B cell (primary cell): ENCODE data around the gene ANK3. TPM values are rescaled to one million over a fixed set of nuclear protein-coding genes. Genes with fewer than 3 reads are reported as not detected.

ENCODE experiments used
- ATAC-seq: fragments of 200-7000 bp; cut with Tn5 transposase; one replicate; pipeline ENCODE4 v1.10.0; 2021; ENCODE audit warnings: low read depth, mild to moderate bottlenecking, moderate number of reproducible peaks, moderate library complexity
- CTCF ChIA-PET: fragments of 350-600 bp; sonication (Branson Sonifier 250); formaldehyde crosslinking; loops from one replicate; lab custom pipeline; 2021; ENCODE audit warnings: antibody characterized with exemption, inconsistent platforms; lab: Charles Lee
- POLR2A ChIA-PET: fragments of 350-600 bp; sonication (Branson Sonifier 250); formaldehyde crosslinking; loops from one replicate; lab custom pipeline; 2021; ENCODE audit warnings: antibody characterized with exemption; lab: Charles Lee
- DNase-seq: peaks from one replicate; pipeline ENCODE4 v3.0.0; 2013
- H2AFZ ChIP-seq: 2 replicates; pipeline ENCODE4 v1.6.1; 2012; ENCODE audit warnings: mild to moderate bottlenecking, low read depth, low read length; ENCODE audit not compliant: insufficient read depth, poor library complexity, severe bottlenecking
- H3K27ac ChIP-seq, 2 donors: 1 replicate in 1 of 2; 2 replicates in 1 of 2; pipeline ENCODE4 v1.5.1; 2012 to 2013; ENCODE audit warnings: low read length in 2 of 2, mild to moderate bottlenecking in 2 of 2, moderate library complexity in 1 of 2
- H3K27me3 ChIP-seq, 4 experiments: fragments of 200-600 bp in 1 of 4; sonication (generic) in 1 of 4; replicated peaks in 1 of 4; 1 replicate in 2 of 4; 2 replicates in 2 of 4; pipeline versions ENCODE4 v1.6.1 to v1.7.0; 2013 to 2016; ENCODE audit warnings: low read length in 3 of 4, mild to moderate bottlenecking in 2 of 4, mixed read lengths in 1 of 4, moderate library complexity in 1 of 4; ENCODE audit not compliant: insufficient read depth in 4 of 4, control insufficient read depth in 3 of 4; ENCODE audit errors: control extremely low read depth in 1 of 4
- H3K36me3 ChIP-seq, 2 experiments: replicated peaks in 1 of 2; 1 replicate in 1 of 2; 2 replicates in 1 of 2; pipeline versions ENCODE4 v1.6.1 to v1.7.1; 2013; ENCODE audit warnings: low read length in 1 of 2; ENCODE audit not compliant: insufficient read depth in 2 of 2, control insufficient read depth in 1 of 2; ENCODE audit errors: control extremely low read depth in 1 of 2, extremely low read depth in 1 of 2
- H3K4me1 ChIP-seq, 2 donors: fragments of 200-600 bp in 1 of 2; sonication (generic) in 1 of 2; 1 replicate in 1 of 2; 2 replicates in 1 of 2; pipeline versions ENCODE4 v1.5.1 to v1.6.1; 2013 to 2017; ENCODE audit warnings: low read length in 2 of 2; ENCODE audit not compliant: control insufficient read depth in 2 of 2, insufficient read depth in 2 of 2
- H3K4me2 ChIP-seq: replicated peaks from 2 replicates; pipeline ENCODE3; 2012; ENCODE audit warnings: mild to moderate bottlenecking, low read depth, low read length; ENCODE audit not compliant: poor library complexity, severe bottlenecking
- H3K4me3 ChIP-seq, 5 experiments: fragments of 200-600 bp in 1 of 5; sonication (generic) in 1 of 5; 1 replicate in 3 of 5; 2 replicates in 2 of 5; pipeline versions ENCODE4 v1.5.1 to v1.7.0; 2011 to 2016; ENCODE audit warnings: low read length in 4 of 5, mild to moderate bottlenecking in 4 of 5, low read depth in 2 of 5, control low read depth in 1 of 5, moderate library complexity in 1 of 5; ENCODE audit not compliant: insufficient read depth in 1 of 5; ENCODE audit errors: control extremely low read depth in 1 of 5, extremely low read depth in 1 of 5
- H3K79me2 ChIP-seq: fragments of 200-600 bp; sonication (generic); one replicate; pipeline ENCODE4 v1.6.0; 2016; ENCODE audit warnings: low read length; ENCODE audit not compliant: control insufficient read depth, insufficient read depth
- H3K9ac ChIP-seq: fragments of 200-600 bp; sonication (generic); 2 replicates; pipeline ENCODE4 v1.6.1; 2017; ENCODE audit warnings: mild to moderate bottlenecking, low read length, moderate library complexity
- H3K9me3 ChIP-seq, 3 donors: one replicate each; pipeline versions ENCODE4 v1.6.1 to v1.7.1; 2013; ENCODE audit warnings: low read length in 2 of 3; ENCODE audit not compliant: control insufficient read depth in 2 of 3, insufficient read depth in 1 of 3; ENCODE audit errors: control extremely low read depth in 1 of 3
- H4K20me1 ChIP-seq: 2 replicates; pipeline ENCODE4 v1.6.0; 2012; ENCODE audit warnings: mild to moderate bottlenecking, low read length; ENCODE audit not compliant: insufficient read depth, control insufficient read depth, poor library complexity, severe bottlenecking
- H3K27ac Mint-ChIP-seq: one replicate; pipeline ENCODE4 v1.8.0; 2021; ENCODE audit warnings: mixed read lengths
- H3K27me3 Mint-ChIP-seq: one replicate; pipeline ENCODE4 v1.8.0; 2021; ENCODE audit warnings: mixed read lengths
- H3K4me1 Mint-ChIP-seq: one replicate; pipeline ENCODE4 v1.8.0; 2021; ENCODE audit warnings: mixed read lengths
- H3K4me3 Mint-ChIP-seq: one replicate; pipeline ENCODE4 v1.8.0; 2021; ENCODE audit warnings: mixed read lengths
- H3K9me3 Mint-ChIP-seq: one replicate; pipeline ENCODE4 v1.8.0; 2022; ENCODE audit warnings: mixed read lengths; ENCODE audit not compliant: insufficient read depth
- CTCF ChIP-seq: fragments of 200-600 bp; IDR thresholded peaks from one replicate; pipeline ENCODE4 v1.8.0; 2022; ENCODE audit warnings: antibody characterized with exemption, mild to moderate bottlenecking
- EZH2 ChIP-seq: IDR thresholded peaks from 2 replicates; pipeline ENCODE4 v1.6.1; 2012; ENCODE audit warnings: borderline replicate concordance, low read depth, mild to moderate bottlenecking, moderate library complexity, low read length; ENCODE audit not compliant: insufficient read depth, poor library complexity, severe bottlenecking
- WGBS: methylation state at CpG from one replicate; pipeline ENCODE4 v1.1.5; 2013; ENCODE audit warnings: missing lambda C conversion rate; ENCODE audit not compliant: insufficient coverage; 5-methylcytosine and 5-hydroxymethylcytosine counted together
- intact Hi-C: fragments of 100-400 bp; cut with micrococcal nuclease; formaldehyde crosslinking; loops from one replicate; pipeline ENCODE4 v1.10.0; 2022
- polyA plus RNA-seq: library from polyadenylated mRNA; depleted of rRNA; stranded (reverse); fragments of >200 nt; gene quantifications from 2 replicates; pipeline ENCODE4 v1.2.3, GENCODE V29; 2012
- total RNA-seq, 2 donors: library from RNA; stranded (reverse); fragments of 120-200 nt in 1 of 2; gene quantifications; 1 replicate in 1 of 2; 2 replicates in 1 of 2; pipeline versions ENCODE4 v1.2.3 to v1.2.4, GENCODE V29; 2013 to 2022

Gene ANK3
- total and polyA plus RNA-seq, 2 donors (not counting 1 experiment from before 2014, with no cell fraction given): 4.9 to 21.6 TPM

- peak; percentile 91 for ATAC-seq
- Mint-ChIP-seq H3K4me1 (peaks cover 30% of the 10 kb centered on the region), H3K4me3 (peak overlapping the region; percentile 50), H3K9me3 (no peaks in the 10 kb centered on the region), H3K27ac (peak overlapping the region; percentile 71), H3K27me3 (no peaks in the 10 kb centered on the region)
- Histone ChIP-seq H3K9ac (no peak overlapping the region), H3K79me2 (no peaks in the 10 kb centered on the region), H3K36me3 (no peaks in the 10 kb centered on the region), H3K4me3 (peak overlapping the region in 1 of 5 experiments; percentile 1), H3K27ac (peak overlapping the region in 1 of 2 donors; percentile 52), H4K20me1 (no peaks in the 10 kb centered on the region), H3K27me3 (no peaks in the 10 kb centered on the region), H3K4me2 (peak overlapping the region; percentile 37), H3K9me3 (no peaks in the 10 kb centered on the region), H2AFZ (peak overlapping the region; percentile 18), H3K4me1 (peaks cover 3 to 22% of the 10 kb centered on the region in 2 donors)
- CTCF ChIA-PET: interaction anchor here (1.0 to 1.9 kb wide), 2 partner anchors 45 to 79 kb away, joined by 3 to 9 read pairs; no protein-coding TSS in a partner anchor
- intact Hi-C loops: loop anchor here (2.0 kb wide), 1 partner anchor 46 kb away; no protein-coding TSS in a partner anchor
- TF ChIP-seq EZH2: no peak
- DNase-seq: peak; percentile 5
- no CpG with 5 or more reads among the region's 5 CpGs for WGBS
- POLR2A ChIA-PET: interaction anchor here (0.9 kb wide), 1 partner anchor 11 kb away, joined by 5 read pairs; no protein-coding TSS in a partner anchor
Observed at GRCh38 chr10:60282771-60283353, 106.8 kb downstream of the ANK3 start.

GRCh38 chr10:60281792-60282353 is 107.8 kb downstream of the ANK3 start:
- Histone ChIP-seq H3K36me3 (no peaks in the 10 kb centered on the region), H3K4me2 (no peak overlapping the region), H2AFZ (no peak overlapping the region), H3K79me2 (no peaks in the 10 kb centered on the region), H3K27ac (no peak overlapping the region), H3K9me3 (no peaks in the 10 kb centered on the region), H3K27me3 (no peaks in the 10 kb centered on the region), H3K9ac (no peak overlapping the region), H3K4me1 (peaks cover 3 to 22% of the 10 kb centered on the region in 2 donors), H4K20me1 (no peaks in the 10 kb centered on the region), H3K4me3 (no peak overlapping the region)
- Mint-ChIP-seq H3K27ac (no peak overlapping the region), H3K27me3 (no peaks in the 10 kb centered on the region), H3K9me3 (no peaks in the 10 kb centered on the region), H3K4me1 (peaks cover 30% of the 10 kb centered on the region), H3K4me3 (no peak overlapping the region)
- intact Hi-C loops: loop anchor here (2.0 kb wide), 1 partner anchor 45 kb away; no protein-coding TSS in a partner anchor
- ChIA-PET POLR2A (no interaction called here), CTCF (interaction anchor here (1.9 kb wide), 1 partner anchor 44 kb away, joined by 9 read pairs; no protein-coding TSS in a partner anchor)
- ATAC-seq: no peak
- no peak for DNase-seq
- no peak for TF ChIP-seq EZH2
- TF ChIP-seq CTCF: no peak
- WGBS: 100% methylated on average over 3 of the region's 6 CpGs
